HEK293T (cell line): ENCODE data around the gene BSPRY.

Experiments used
- CTCF ChIA-PET: fragments of 350-600 bp; formaldehyde crosslinking; extraction: SDS; loops from one replicate; lab custom pipeline; 2021; ENCODE audit warnings: antibody characterized with exemption, inconsistent platforms; lab: Yijun Ruan, JAX
- POLR2A ChIA-PET: fragments of 350-600 bp; formaldehyde crosslinking; extraction: SDS; loops from one replicate; lab custom pipeline; 2020; ENCODE audit warnings: antibody characterized with exemption, inconsistent platforms; lab: Yijun Ruan, JAX
- DNase-seq: peaks from one replicate; pipeline ENCODE4 v3.0.0; 2012; ENCODE audit warnings: mixed read lengths; ENCODE audit errors: extremely low spot score
- ARNT ChIP-seq: fragments of 450-650 bp; IDR thresholded peaks from 2 replicates; pipeline ENCODE4 v1.6.1; 2017; ENCODE audit warnings: mild to moderate bottlenecking
- BHLHE40 ChIP-seq: fragments of 450-650 bp; IDR thresholded peaks from 2 replicates; pipeline ENCODE4 v1.6.1; 2016; ENCODE audit warnings: mild to moderate bottlenecking, moderate library complexity, borderline replicate concordance
- CTBP1 ChIP-seq: fragments of 450-650 bp; IDR thresholded peaks from 2 replicates; pipeline ENCODE4 v1.6.1; 2016; ENCODE audit warnings: borderline replicate concordance
- ELF4 ChIP-seq: fragments of 450-650 bp; IDR thresholded peaks from 2 replicates; pipeline ENCODE4 v1.6.1; 2017; ENCODE audit warnings: antibody characterized with exemption
- FOXA1 ChIP-seq: fragments of 450-650 bp; IDR thresholded peaks from 2 replicates; pipeline ENCODE4 v1.6.1; 2016; ENCODE audit warnings: mild to moderate bottlenecking
- FOXK2 ChIP-seq: fragments of 450-650 bp; IDR thresholded peaks from 2 replicates; pipeline ENCODE4 v1.6.1; 2016; ENCODE audit warnings: mild to moderate bottlenecking
- FOXM1 ChIP-seq: fragments of 450-650 bp; IDR thresholded peaks from 2 replicates; pipeline ENCODE4 v1.6.1; 2017; ENCODE audit warnings: mild to moderate bottlenecking, borderline replicate concordance
- HDGF ChIP-seq: fragments of 450-650 bp; IDR thresholded peaks from 2 replicates; pipeline ENCODE4 v1.6.1; 2017; ENCODE audit warnings: antibody characterized with exemption, borderline replicate concordance
- L3MBTL2 ChIP-seq: fragments of 450-650 bp; conservative IDR thresholded peaks from 2 replicates; pipeline ENCODE4 v1.6.1; 2016; ENCODE audit warnings: mild to moderate bottlenecking
- LEF1 ChIP-seq: fragments of 450-650 bp; IDR thresholded peaks from 2 replicates; pipeline ENCODE4 v1.6.1; 2017; ENCODE audit warnings: mild to moderate bottlenecking, borderline replicate concordance
- NFRKB ChIP-seq: fragments of 450-650 bp; IDR thresholded peaks from 2 replicates; pipeline ENCODE4 v1.6.1; 2016; ENCODE audit warnings: mild to moderate bottlenecking, moderate library complexity
- SP1 ChIP-seq: fragments of 450-650 bp; IDR thresholded peaks from 2 replicates; pipeline ENCODE4 v1.6.1; 2017
- SUZ12 ChIP-seq: fragments of 450-650 bp; IDR thresholded peaks from 2 replicates; pipeline ENCODE4 v1.6.1; 2016; ENCODE audit warnings: mild to moderate bottlenecking
- TARDBP ChIP-seq: fragments of 450-650 bp; IDR thresholded peaks from 2 replicates; pipeline ENCODE4 v1.6.1; 2016
- ZNF384 ChIP-seq: fragments of 450-650 bp; IDR thresholded peaks from 2 replicates; pipeline ENCODE4 v1.6.1; 2016
- TF ChIP-seq, protein P1 (sequence below): fragments of 450-650 bp; IDR thresholded peaks from 2 replicates; pipeline ENCODE4 v1.6.1; 2016

BSPRY gene

GRCh38 chr9:113349445-113350094, at the start of gene BSPRY:
TSS of gene BSPRY (plus strand) at chr9:113349541. CDS start at chr9:113349580, 39 bp downstream.
- ChIA-PET CTCF (interaction anchor here (1.2 kb wide), 1 partner anchor 52 kb away, joined by 3 read pairs; the partner anchor contains the start of gene ALAD), POLR2A (interaction anchor here (0.7 to 3.9 kb wide), 3 partner anchors 9 to 74 kb away, joined by 3 to 25 read pairs (median 3); partner anchors contain the start of genes CDC26, PRPF4 and WDR31)
- DNase-seq = peak; percentile 46
- TF ChIP-seq CTBP1 = no peak
- TF ChIP-seq LEF1 = no peak
- no peak for TF ChIP-seq ZNF384
- TF ChIP-seq FOXA1 = no peak
- no peak for TF ChIP-seq BHLHE40
- TF ChIP-seq FOXM1 = no peak
- TF ChIP-seq, protein P1, sequence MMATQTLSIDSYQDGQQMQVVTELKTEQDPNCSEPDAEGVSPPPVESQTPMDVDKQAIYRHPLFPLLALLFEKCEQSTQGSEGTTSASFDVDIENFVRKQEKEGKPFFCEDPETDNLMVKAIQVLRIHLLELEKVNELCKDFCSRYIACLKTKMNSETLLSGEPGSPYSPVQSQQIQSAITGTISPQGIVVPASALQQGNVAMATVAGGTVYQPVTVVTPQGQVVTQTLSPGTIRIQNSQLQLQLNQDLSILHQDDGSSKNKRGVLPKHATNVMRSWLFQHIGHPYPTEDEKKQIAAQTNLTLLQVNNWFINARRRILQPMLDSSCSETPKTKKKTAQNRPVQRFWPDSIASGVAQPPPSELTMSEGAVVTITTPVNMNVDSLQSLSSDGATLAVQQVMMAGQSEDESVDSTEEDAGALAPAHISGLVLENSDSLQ = no peak
- TF ChIP-seq SP1 = no peak
- no peak for TF ChIP-seq TARDBP
- TF ChIP-seq NFRKB = no peak
- TF ChIP-seq SUZ12 = no peak
- TF ChIP-seq ARNT = no peak
- TF ChIP-seq ELF4 = no peak
- TF ChIP-seq HDGF = no peak
- TF ChIP-seq L3MBTL2 = no peak
- no peak for TF ChIP-seq FOXK2

DNA sequence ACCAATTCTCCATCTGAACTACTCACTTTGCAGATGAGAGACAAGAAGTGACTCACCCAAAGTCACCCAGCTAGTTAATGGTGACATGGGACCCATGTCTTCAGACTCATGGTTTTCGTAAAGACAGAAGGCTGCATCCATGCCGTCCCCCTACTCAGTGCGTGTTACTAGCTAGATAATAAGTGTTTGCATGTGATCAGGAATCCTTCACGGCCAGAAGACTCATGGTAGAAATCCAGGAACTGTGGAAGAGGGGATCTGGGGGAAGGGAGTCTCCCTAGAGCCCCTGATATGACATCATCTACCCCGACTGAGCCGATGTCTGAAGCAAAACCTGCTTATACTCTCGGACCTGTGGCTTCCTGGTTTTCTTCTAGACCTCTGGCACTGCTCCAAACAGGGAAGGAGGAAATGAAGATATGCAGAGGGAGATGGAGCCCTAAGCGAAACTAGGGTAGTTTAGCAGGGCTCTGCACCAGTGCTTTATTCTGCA, 49.5 kb upstream of the BSPRY start:
- DNase-seq = no peak
- TF ChIP-seq FOXK2 = no peak
- no peak for TF ChIP-seq NFRKB
- TF ChIP-seq TARDBP = no peak
- no peak for TF ChIP-seq BHLHE40
- TF ChIP-seq LEF1 = no peak
- TF ChIP-seq ZNF384 = no peak
- no peak for TF ChIP-seq FOXA1
- no peak for TF ChIP-seq CTBP1
- TF ChIP-seq FOXM1 = no peak
- TF ChIP-seq SP1 = no peak
- TF ChIP-seq, protein P1 = no peak
- no peak for TF ChIP-seq SUZ12
- no peak for TF ChIP-seq L3MBTL2
- no peak for TF ChIP-seq HDGF
- no peak for TF ChIP-seq ARNT
- CTCF ChIA-PET = interaction anchor here (1.0 kb wide), 1 partner anchor 26 kb away, joined by 3 read pairs; no protein-coding TSS in a partner anchor
- POLR2A ChIA-PET = interaction anchor here (1.0 to 1.1 kb wide), 2 partner anchors 25 to 40 kb away, joined by 4 to 6 read pairs; partner anchors contain the start of genes CDC26 and WDR31

GRCh38 chr9:113301548-113301947, 47.8 kb upstream of the BSPRY start:
- POLR2A ChIA-PET = no interaction called here

GRCh38 chr9:113302792-113303418, 46.4 kb upstream of the BSPRY start, which contains the start of gene RNF183:
TSS of gene RNF183 (minus strand) at chr9:113303376. CDS start at chr9:113298184, 5,192 bp downstream.
- POLR2A ChIA-PET = no interaction called here
- TF ChIP-seq LEF1 = no peak
- no peak for TF ChIP-seq FOXA1
- TF ChIP-seq SP1 = no peak
- no peak for TF ChIP-seq FOXK2
- no peak for TF ChIP-seq NFRKB
- TF ChIP-seq, protein P1 = no peak
- no peak for DNase-seq
- CTCF ChIA-PET = no interaction called here

More at GRCh38 chr9:113301548-113301947, 47.8 kb upstream of the BSPRY start:
- DNase-seq = no peak
- TF ChIP-seq BHLHE40 (no peak), LEF1 (no peak), TARDBP (no peak), FOXM1 (no peak), FOXA1 (no peak), NFRKB (no peak), FOXK2 (no peak), SUZ12 (no peak), L3MBTL2 (no peak), HDGF (no peak), ARNT (no peak), ZNF384 (no peak), ELF4 (no peak), SP1 (no peak), CTBP1 (no peak)
- TF ChIP-seq, protein P1 = no peak
- CTCF ChIA-PET = no interaction called here

GRCh38 chr9:113306566-113306965, 42.8 kb upstream of the BSPRY start:
- ChIA-PET POLR2A (no interaction called here), CTCF (no interaction called here)
- TF ChIP-seq SP1 = no peak
- TF ChIP-seq ARNT = no peak
- TF ChIP-seq ZNF384 = no peak
- TF ChIP-seq FOXM1 = no peak
- no peak for TF ChIP-seq BHLHE40
- TF ChIP-seq, protein P1 = no peak
- no peak for TF ChIP-seq FOXK2
- TF ChIP-seq TARDBP = no peak
- no peak for TF ChIP-seq L3MBTL2
- TF ChIP-seq CTBP1 = no peak
- no peak for TF ChIP-seq NFRKB
- TF ChIP-seq SUZ12 = no peak
- no peak for DNase-seq
